HG02642 (cell line): Measurements from ENCODE around the gene DIS3L2.
"Not testable (repeated sequence)": the region's sequence is repeated elsewhere in the genome, so short reads cannot be mapped to it uniquely, and the experiment has no call there.

Source experiments
- ATAC-seq: cut with Tn5 transposase; IDR thresholded peaks from one replicate; pipeline ENCODE4 v1.9.1; 2021; ENCODE audit warnings: mild to moderate bottlenecking; ENCODE audit not compliant: unreplicated experiment, poor library complexity

The DIS3L2 gene

GRCh38 chr2:232336981-232337720 lies 375.6 kb downstream of the DIS3L2 start:
- no peak for ATAC-seq

- ATAC-seq = not testable (repeated sequence)
Observed at GRCh38 chr2:232338094-232338758, 376.7 kb downstream of the DIS3L2 start.

GRCh38 chr2:232338759-232339106 lies 377.2 kb downstream of the DIS3L2 start:
- ATAC-seq = no peak

GRCh38 chr2:232339121-232340081 lies 377.9 kb downstream of the DIS3L2 start:
- ATAC-seq = no peak

GRCh38 chr2:232340171-232340935 lies 378.8 kb downstream of the DIS3L2 start:
- ATAC-seq = no peak

GRCh38 chr2:232341061-232341738 lies 379.7 kb downstream of the DIS3L2 start:
- ATAC-seq = no peak

GRCh38 chr2:232341739-232342126 lies 380.2 kb downstream of the DIS3L2 start:
- no peak for ATAC-seq

GRCh38 chr2:232342635-232343565 lies 381.4 kb downstream of the DIS3L2 start:
- no peak for ATAC-seq

- no peak for ATAC-seq
Observed at GRCh38 chr2:232343821-232344220, 382.3 kb downstream of the DIS3L2 start.

- ATAC-seq = no peak
Observed at GRCh38 chr2:232345251-232345650, 383.7 kb downstream of the DIS3L2 start.

GRCh38 chr2:232347369-232347768 lies 385.9 kb downstream of the DIS3L2 start:
- ATAC-seq = no peak

- ATAC-seq = no peak
Observed at GRCh38 chr2:232348936-232349335, 387.4 kb downstream of the DIS3L2 start.

GRCh38 chr2:232349546-232349945 lies 388.0 kb downstream of the DIS3L2 start:
- ATAC-seq = no peak

GRCh38 chr2:232349946-232350635 lies 388.6 kb downstream of the DIS3L2 start:
- no peak for ATAC-seq

GRCh38 chr2:232350804-232351685 lies 389.5 kb downstream of the DIS3L2 start:
- ATAC-seq = no peak

GRCh38 chr2:232351686-232352510 lies 390.4 kb downstream of the DIS3L2 start:
- ATAC-seq = no peak
